OCI-LY1 (cell line): ENCODE measurements around the gene ABTB2.

ENCODE experiments used
- EZH2 ChIP-seq: fragments of 200-600 bp; sonication (generic), shearing (Covaris generic); IDR thresholded peaks from 2 replicates; pipeline ENCODE4 v1.8.0; 2017; ENCODE audit warnings: borderline replicate concordance, mixed run types, mild to moderate bottlenecking, antibody characterized with exemption, low read length, moderate library complexity, mixed read lengths
- TF ChIP-seq, protein P1 (sequence below): fragments of 200-600 bp; sonication (generic), shearing (Covaris generic); IDR thresholded peaks from 2 replicates; pipeline ENCODE4 v1.5.1; 2017; ENCODE audit warnings: mild to moderate bottlenecking, antibody characterized with exemption, low read length, moderate library complexity, mixed read lengths

DNA sequence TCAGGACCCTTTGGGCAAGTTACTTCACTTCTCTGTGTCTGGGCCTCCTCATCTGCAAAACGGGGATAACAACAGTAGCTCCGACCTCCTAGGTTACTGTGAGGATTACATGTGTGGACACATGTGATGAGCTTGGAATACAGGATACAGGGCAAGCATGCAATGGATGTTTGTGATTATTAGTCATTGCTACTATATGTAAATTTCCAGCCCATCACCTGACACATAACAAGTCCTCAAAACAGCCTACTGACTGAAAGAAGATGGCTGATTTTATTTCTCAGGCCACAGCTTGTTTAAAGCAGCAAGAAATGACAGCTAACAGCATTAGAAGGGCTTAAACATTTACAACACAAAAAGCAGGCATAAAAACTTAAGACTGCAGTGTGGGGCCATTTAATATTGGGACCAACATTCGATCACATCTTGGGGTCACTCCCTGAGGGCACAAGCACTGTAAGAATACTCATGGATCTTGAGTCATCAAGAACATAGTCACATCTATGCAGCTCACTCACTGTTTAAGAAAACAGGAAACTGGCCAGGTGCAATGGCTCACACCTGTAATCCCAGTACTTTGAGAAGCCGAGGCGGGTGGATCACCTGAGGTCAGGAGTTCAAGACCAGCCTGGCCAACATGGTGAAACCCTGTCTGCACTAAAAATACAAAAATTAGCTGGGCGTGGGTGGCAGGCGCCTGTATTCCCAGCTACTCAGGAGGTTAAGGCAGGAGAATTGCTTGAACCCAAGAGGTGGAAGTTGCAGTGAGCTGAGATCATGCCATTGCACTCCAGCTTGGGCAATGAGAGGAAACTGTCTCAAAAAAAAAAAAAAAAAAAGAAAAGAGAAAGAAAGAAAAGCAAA, 49.5 kb downstream of the ABTB2 start:
- TF ChIP-seq, protein P1, sequence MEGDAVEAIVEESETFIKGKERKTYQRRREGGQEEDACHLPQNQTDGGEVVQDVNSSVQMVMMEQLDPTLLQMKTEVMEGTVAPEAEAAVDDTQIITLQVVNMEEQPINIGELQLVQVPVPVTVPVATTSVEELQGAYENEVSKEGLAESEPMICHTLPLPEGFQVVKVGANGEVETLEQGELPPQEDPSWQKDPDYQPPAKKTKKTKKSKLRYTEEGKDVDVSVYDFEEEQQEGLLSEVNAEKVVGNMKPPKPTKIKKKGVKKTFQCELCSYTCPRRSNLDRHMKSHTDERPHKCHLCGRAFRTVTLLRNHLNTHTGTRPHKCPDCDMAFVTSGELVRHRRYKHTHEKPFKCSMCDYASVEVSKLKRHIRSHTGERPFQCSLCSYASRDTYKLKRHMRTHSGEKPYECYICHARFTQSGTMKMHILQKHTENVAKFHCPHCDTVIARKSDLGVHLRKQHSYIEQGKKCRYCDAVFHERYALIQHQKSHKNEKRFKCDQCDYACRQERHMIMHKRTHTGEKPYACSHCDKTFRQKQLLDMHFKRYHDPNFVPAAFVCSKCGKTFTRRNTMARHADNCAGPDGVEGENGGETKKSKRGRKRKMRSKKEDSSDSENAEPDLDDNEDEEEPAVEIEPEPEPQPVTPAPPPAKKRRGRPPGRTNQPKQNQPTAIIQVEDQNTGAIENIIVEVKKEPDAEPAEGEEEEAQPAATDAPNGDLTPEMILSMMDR: no peak
- no peak for TF ChIP-seq EZH2
